GM23338 (cell line): ENCODE data around the gene CHST11. TPM values are rescaled to one million over a fixed set of nuclear protein-coding genes. Genes with fewer than 3 reads are reported as not detected.

Experiments
- ATAC-seq: fragments of 200-7000 bp; cut with Tn5 transposase; 3 replicates; pipeline ENCODE4 v1.9.1; 2020
- DNase-seq: peaks from one replicate; pipeline ENCODE4 v3.0.0-alpha.2; 2015; ENCODE audit warnings: low spot score
- H2AFZ ChIP-seq: fragments of 200-600 bp; sonication (generic); 2 replicates; pipeline ENCODE4 v1.8.0; 2016; ENCODE audit warnings: antibody characterized with exemption, mild to moderate bottlenecking, moderate library complexity
- H3F3A ChIP-seq: fragments of 200-600 bp; sonication (generic); replicated peaks from 2 replicates; pipeline ENCODE4 v1.8.0; 2017; ENCODE audit warnings: antibody characterized with exemption, mixed run types, low read depth
- H3K27ac ChIP-seq: fragments of 200-600 bp; sonication (generic); 2 replicates; pipeline ENCODE4 v1.6.1; 2016; ENCODE audit warnings: low read depth
- H3K27me3 ChIP-seq: fragments of 200-600 bp; sonication (generic); 2 replicates; pipeline ENCODE4 v1.8.0; 2016; ENCODE audit warnings: mild to moderate bottlenecking, mixed run types, moderate library complexity; ENCODE audit not compliant: insufficient read depth
- H3K36me3 ChIP-seq: fragments of 200-600 bp; sonication (generic); 2 replicates; pipeline ENCODE4 v1.8.0; 2016; ENCODE audit warnings: mild to moderate bottlenecking; ENCODE audit not compliant: insufficient read depth
- H3K4me1 ChIP-seq: fragments of 200-600 bp; sonication (generic); 2 replicates; pipeline ENCODE4 v1.8.0; 2016; ENCODE audit warnings: mild to moderate bottlenecking, moderate library complexity; ENCODE audit not compliant: insufficient read depth
- H3K4me2 ChIP-seq: fragments of 200-600 bp; sonication (generic); 2 replicates; pipeline ENCODE4 v1.7.1; 2017; ENCODE audit warnings: mixed run types
- H3K4me3 ChIP-seq: fragments of 200-600 bp; sonication (generic); 2 replicates; pipeline ENCODE4 v1.6.1; 2016; ENCODE audit warnings: mixed run types
- H3K79me2 ChIP-seq: fragments of 200-600 bp; sonication (generic); replicated peaks from 2 replicates; pipeline ENCODE4 v1.8.0; 2017; ENCODE audit warnings: mild to moderate bottlenecking; ENCODE audit not compliant: insufficient read depth
- H3K9me2 ChIP-seq: fragments of 200-600 bp; sonication (generic); 2 replicates; pipeline ENCODE4 v1.8.0; 2017; ENCODE audit not compliant: insufficient read depth
- H4K20me1 ChIP-seq: fragments of 200-600 bp; sonication (generic); replicated peaks from 2 replicates; pipeline ENCODE4 v1.8.0; 2017; ENCODE audit warnings: mild to moderate bottlenecking; ENCODE audit not compliant: insufficient read depth
- H3K27ac Mint-ChIP-seq: 2 replicates; pipeline ENCODE4 v1.8.0; 2020; ENCODE audit warnings: inconsistent platforms, mild to moderate bottlenecking, moderate library complexity, mixed read lengths
- H3K27me3 Mint-ChIP-seq: 3 replicates; pipeline ENCODE4 v1.8.0; 2022; ENCODE audit warnings: low read depth, mild to moderate bottlenecking, moderate library complexity, mixed read lengths, inconsistent platforms; ENCODE audit not compliant: insufficient read depth, poor library complexity
- H3K36me3 Mint-ChIP-seq: 3 replicates; pipeline ENCODE4 v1.8.0; 2021; ENCODE audit warnings: low read depth, mild to moderate bottlenecking, inconsistent platforms, moderate library complexity, mixed read lengths
- H3K4me1 Mint-ChIP-seq: 3 replicates; pipeline ENCODE4 v1.8.0; 2020; ENCODE audit warnings: mild to moderate bottlenecking, inconsistent platforms, mixed read lengths
- H3K4me3 Mint-ChIP-seq: 3 replicates; pipeline ENCODE4 v1.8.0; 2021; ENCODE audit warnings: moderate library complexity, mild to moderate bottlenecking, inconsistent platforms, mixed read lengths
- H3K9me3 Mint-ChIP-seq: 3 replicates; pipeline ENCODE4 v1.8.0; 2020; ENCODE audit warnings: moderate library complexity, mild to moderate bottlenecking, inconsistent platforms, mixed read lengths
- CREB1 ChIP-seq: fragments of 250-450 bp; sonication (Bioruptor Pico); IDR thresholded peaks from 2 replicates; pipeline ENCODE4 v1.5.0; 2020; ENCODE audit warnings: low read depth, mild to moderate bottlenecking, moderate library complexity
- CTCF ChIP-seq, 2 experiments: fragments of 200-600 bp in 1 of 2; sonication (generic) in 1 of 2; conservative IDR thresholded peaks; 2 replicates each; pipeline versions ENCODE4 v1.5.1 to v1.6.1; 2016 to 2017; ENCODE audit warnings: antibody characterized with exemption in 2 of 2, low read depth in 2 of 2, mild to moderate bottlenecking in 2 of 2, moderate library complexity in 1 of 2
- ETS1 ChIP-seq: IDR thresholded peaks from 2 replicates; pipeline ENCODE4 v1.6.1; 2016; ENCODE audit warnings: antibody characterized with exemption
- EZH2 ChIP-seq: fragments of 200-600 bp; sonication (generic); IDR thresholded peaks from one replicate; pipeline ENCODE4 v1.8.0; 2017; ENCODE audit warnings: antibody characterized with exemption, mild to moderate bottlenecking, low read depth; ENCODE audit not compliant: unreplicated experiment
- EZH2phosphoT487 ChIP-seq: fragments of 200-600 bp; sonication (generic); IDR thresholded peaks from one replicate; pipeline ENCODE4 v1.8.1; 2018; ENCODE audit warnings: antibody characterized with exemption; ENCODE audit not compliant: unreplicated experiment
- JUNB ChIP-seq: IDR thresholded peaks from one replicate; pipeline ENCODE4 v1.6.1; 2016; ENCODE audit warnings: antibody characterized with exemption; ENCODE audit not compliant: unreplicated experiment
- NANOG ChIP-seq: IDR thresholded peaks from 2 replicates; pipeline ENCODE4 v1.6.1; 2016; ENCODE audit warnings: antibody characterized with exemption, borderline replicate concordance
- POLR2AphosphoS5 ChIP-seq: IDR thresholded peaks from 2 replicates; pipeline ENCODE4 v1.6.1; 2016; ENCODE audit warnings: antibody characterized with exemption, low read depth
- STAT1 ChIP-seq: IDR thresholded peaks from one replicate; pipeline ENCODE4 v1.6.1; 2016; ENCODE audit warnings: antibody characterized with exemption; ENCODE audit not compliant: unreplicated experiment
- ZNF114 ChIP-seq: fragments of 250-450 bp; sonication (Bioruptor Pico); IDR thresholded peaks from 2 replicates; pipeline ENCODE4 v1.5.0; 2020; ENCODE audit warnings: mild to moderate bottlenecking, moderate library complexity
- ZNF331 ChIP-seq: fragments of 250-450 bp; sonication (Bioruptor Pico); IDR thresholded peaks from 2 replicates; pipeline ENCODE4 v1.5.0; 2020; ENCODE audit warnings: low read depth, mild to moderate bottlenecking, moderate library complexity
- ZNF462 ChIP-seq: fragments of 250-450 bp; sonication (Bioruptor Pico); IDR thresholded peaks from 2 replicates; pipeline ENCODE4 v1.5.0; 2020; ENCODE audit warnings: mild to moderate bottlenecking, moderate library complexity
- polyA plus RNA-seq: library from polyadenylated mRNA; unstranded; fragments of >200 nt; fragmentation: Nextera tagmentation; extraction: Ambion mirVana; gene quantifications from 2 replicates; pipeline ENCODE4 v1.2.1, GENCODE V29; 2016
- total RNA-seq: library from RNA; depleted of rRNA; stranded (reverse); fragments of >200 nt; shearing (Covaris generic); gene quantifications from 2 replicates; pipeline ENCODE4 v1.2.3, GENCODE V29; 2014

CHST11 gene
- total and polyA plus RNA-seq, 2 experiments from 2014 or later = 7.7 to 25.7 TPM

- H3F3A ChIP-seq = no peaks in the 10 kb centered on the region
- Mint-ChIP-seq H3K36me3 (no peaks in the 10 kb centered on the region), H3K27ac (peak overlapping the region; percentile 42; the same call in 1 of the 2 replicates)
Measured at GRCh38 chr12:104747330-104747729, 290.6 kb downstream of the CHST11 start.

GRCh38 chr12:104747955-104748354 lies 291.2 kb downstream of the CHST11 start:
- no peak for ATAC-seq
- DNase-seq = no peak
- TF ChIP-seq ZNF331 (no peak), STAT1 (no peak), ETS1 (no peak), JUNB (no peak), ZNF114 (CRISPR knock-in tag) (no peak), ZNF462 (CRISPR knock-in tag) (no peak), CREB1 (CRISPR knock-in tag) (no peak), NANOG (no peak), POLR2AphosphoS5 (no peak), EZH2 (no peak), CTCF (conservative IDR thresholded peaks at IDR 0.05; ENCODE audit: low read depth in 2 of 2) (no peak), EZH2phosphoT487 (no peak)

More at GRCh38 chr12:104747330-104747729, 290.6 kb downstream of the CHST11 start:
- DNase-seq (no peak), ATAC-seq (no peak)
- Histone ChIP-seq H3K4me3 (no peak overlapping the region), H3K36me3 (no peaks in the 10 kb centered on the region), H3K4me1 (peaks cover 52% of the 10 kb centered on the region), H3K27ac (no peak overlapping the region), H3K4me2 (no peak overlapping the region), H3K9me2 (0 out of 2 replicates have a peak, but pooled peaks cover 3% of the 10 kb centered on the region), H4K20me1 (no peaks in the 10 kb centered on the region), H3K27me3 (no peaks in the 10 kb centered on the region), H3K79me2 (peaks cover 8% of the 10 kb centered on the region; the same call in 1 of the 2 replicates), H2AFZ (no peak overlapping the region)
- no peak for TF ChIP-seq ZNF331
- H3K9me3 Mint-ChIP-seq = no peaks in the 10 kb centered on the region
- H3K27me3 Mint-ChIP-seq = peaks cover 7% of the 10 kb centered on the region
- H3K4me1 Mint-ChIP-seq = peaks cover 49% of the 10 kb centered on the region
- no peak overlapping the region for H3K4me3 Mint-ChIP-seq

More at GRCh38 chr12:104747955-104748354, 291.2 kb downstream of the CHST11 start:
- peaks cover 8% of the 10 kb centered on the region; the same call in 1 of the 2 replicates for H3K79me2 ChIP-seq
- H2AFZ ChIP-seq = peak overlapping the region; percentile 84; the same call in 1 of the 2 replicates
- peak overlapping the region; percentile 48 for H3K4me2 ChIP-seq
- peaks cover 7% of the 10 kb centered on the region; the same call in 1 of the 2 replicates for H3K9me2 ChIP-seq
- H3K4me3 ChIP-seq = no peak overlapping the region
- Mint-ChIP-seq H3K4me3 (no peak overlapping the region), H3K4me1 (peaks cover 43% of the 10 kb centered on the region), H3K9me3 (no peaks in the 10 kb centered on the region), H3K36me3 (no peaks in the 10 kb centered on the region), H3K27ac (no peak overlapping the region), H3K27me3 (peaks cover 6% of the 10 kb centered on the region)
- no peaks in the 10 kb centered on the region for H3K27me3 ChIP-seq
- H3K36me3 ChIP-seq = no peaks in the 10 kb centered on the region
- no peaks in the 10 kb centered on the region for H3F3A ChIP-seq
- H3K4me1 ChIP-seq = peaks cover 48% of the 10 kb centered on the region
- no peaks in the 10 kb centered on the region for H4K20me1 ChIP-seq
- H3K27ac ChIP-seq = no peak overlapping the region
